Testis (tissue), 2 donors: ENCODE results near the gene IGSF21.

ENCODE experiments used
- POLR2A ChIP-seq: fragments of 450-650 bp; IDR thresholded peaks from one replicate; pipeline ENCODE4 v1.6.1; 2017; ENCODE audit warnings: antibody characterized with exemption, mild to moderate bottlenecking, moderate library complexity
- TF ChIP-seq, protein P1 (sequence below), 3 experiments: fragments of 450-650 bp in 2 of 3; fragments of 200-600 bp in 1 of 3; sonication (generic) in 1 of 3; IDR thresholded peaks; one replicate each; pipeline ENCODE4 v1.5.1; 2016 to 2019; ENCODE audit warnings: antibody characterized with exemption in 3 of 3, mild to moderate bottlenecking in 2 of 3, moderate library complexity in 1 of 3

DNA sequence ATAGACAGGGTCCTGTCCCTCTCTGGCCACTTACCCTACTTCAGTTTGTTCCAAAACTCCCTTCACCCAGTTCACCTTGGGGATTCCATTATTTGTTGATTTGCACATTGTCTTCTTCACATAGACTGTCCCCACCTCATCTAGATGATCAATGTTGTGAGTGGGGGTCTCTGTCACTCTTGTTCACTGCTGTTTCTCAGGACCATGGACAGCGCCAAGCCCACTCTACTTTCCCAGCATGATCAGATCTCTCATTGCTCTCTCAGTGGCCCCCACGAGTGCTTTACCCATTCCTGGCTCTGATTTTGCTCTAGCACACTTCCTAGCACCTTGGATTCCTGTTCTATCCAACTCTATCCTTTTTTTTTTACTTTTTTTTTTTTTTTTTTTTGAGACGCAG lies 45.4 kb upstream of the IGSF21 start:
- TF ChIP-seq, protein P1, sequence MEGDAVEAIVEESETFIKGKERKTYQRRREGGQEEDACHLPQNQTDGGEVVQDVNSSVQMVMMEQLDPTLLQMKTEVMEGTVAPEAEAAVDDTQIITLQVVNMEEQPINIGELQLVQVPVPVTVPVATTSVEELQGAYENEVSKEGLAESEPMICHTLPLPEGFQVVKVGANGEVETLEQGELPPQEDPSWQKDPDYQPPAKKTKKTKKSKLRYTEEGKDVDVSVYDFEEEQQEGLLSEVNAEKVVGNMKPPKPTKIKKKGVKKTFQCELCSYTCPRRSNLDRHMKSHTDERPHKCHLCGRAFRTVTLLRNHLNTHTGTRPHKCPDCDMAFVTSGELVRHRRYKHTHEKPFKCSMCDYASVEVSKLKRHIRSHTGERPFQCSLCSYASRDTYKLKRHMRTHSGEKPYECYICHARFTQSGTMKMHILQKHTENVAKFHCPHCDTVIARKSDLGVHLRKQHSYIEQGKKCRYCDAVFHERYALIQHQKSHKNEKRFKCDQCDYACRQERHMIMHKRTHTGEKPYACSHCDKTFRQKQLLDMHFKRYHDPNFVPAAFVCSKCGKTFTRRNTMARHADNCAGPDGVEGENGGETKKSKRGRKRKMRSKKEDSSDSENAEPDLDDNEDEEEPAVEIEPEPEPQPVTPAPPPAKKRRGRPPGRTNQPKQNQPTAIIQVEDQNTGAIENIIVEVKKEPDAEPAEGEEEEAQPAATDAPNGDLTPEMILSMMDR (IDR thresholded peaks at IDR 0.05): no peak
- TF ChIP-seq POLR2A: no peak
